HEK293 (cell line): ENCODE data around the gene TMEM212.

Experiments
- BCL6B ChIP-seq: fragments of 450-650 bp; formaldehyde crosslinking; IDR thresholded peaks from 2 replicates; pipeline ENCODE4 v1.5.1; 2017; ENCODE audit warnings: missing biosample characterization, missing genetic modification characterization
- KLF9 ChIP-seq: fragments of 450-650 bp; formaldehyde crosslinking; IDR thresholded peaks from 2 replicates; pipeline ENCODE4 v1.5.1; 2016; ENCODE audit warnings: missing biosample characterization, missing genetic modification characterization, low read depth
- OSR2 ChIP-seq: fragments of 450-650 bp; formaldehyde crosslinking; IDR thresholded peaks from 2 replicates; pipeline ENCODE4 v1.5.1; 2016; ENCODE audit warnings: missing biosample characterization, missing genetic modification characterization
- OVOL3 ChIP-seq: fragments of 450-650 bp; formaldehyde crosslinking; IDR thresholded peaks from 2 replicates; pipeline ENCODE4 v1.5.1; 2016; ENCODE audit warnings: missing biosample characterization, missing genetic modification characterization
- PRDM1 ChIP-seq: fragments of 450-650 bp; formaldehyde crosslinking; IDR thresholded peaks from 2 replicates; pipeline ENCODE4; 2016; ENCODE audit warnings: missing biosample characterization, missing genetic modification characterization
- PRDM6 ChIP-seq: fragments of 450-650 bp; formaldehyde crosslinking; IDR thresholded peaks from 2 replicates; pipeline ENCODE4 v1.5.1; 2017; ENCODE audit warnings: missing biosample characterization, missing genetic modification characterization
- REPIN1 ChIP-seq: fragments of 450-650 bp; formaldehyde crosslinking; IDR thresholded peaks from 2 replicates; pipeline ENCODE4 v1.5.1; 2017; ENCODE audit warnings: missing biosample characterization, missing genetic modification characterization, low read depth
- REST ChIP-seq: fragments of 450-650 bp; formaldehyde crosslinking; IDR thresholded peaks from 2 replicates; pipeline ENCODE4 v1.5.1; 2016; ENCODE audit warnings: missing biosample characterization, missing genetic modification characterization
- TCF7L2 ChIP-seq: IDR thresholded peaks from 2 replicates; pipeline ENCODE4 v1.6.1; 2011; ENCODE audit warnings: low read depth, mild to moderate bottlenecking, inconsistent platforms, low read length, moderate library complexity, borderline replicate concordance
- ZBTB7A ChIP-seq: fragments of 450-650 bp; formaldehyde crosslinking; IDR thresholded peaks from 2 replicates; pipeline ENCODE4 v1.5.1; 2016; ENCODE audit warnings: low read depth, missing biosample characterization, missing genetic modification characterization
- ZEB2 ChIP-seq: fragments of 450-650 bp; formaldehyde crosslinking; IDR thresholded peaks from 2 replicates; pipeline ENCODE4 v1.5.1; 2016; ENCODE audit warnings: missing biosample characterization, missing genetic modification characterization
- ZFP69B ChIP-seq: fragments of 450-650 bp; formaldehyde crosslinking; IDR thresholded peaks from 2 replicates; pipeline ENCODE4 v1.5.1; 2016; ENCODE audit warnings: missing biosample characterization, missing genetic modification characterization
- ZIC2 ChIP-seq: fragments of 450-650 bp; formaldehyde crosslinking; IDR thresholded peaks from 2 replicates; pipeline ENCODE4 v1.5.1; 2016; ENCODE audit warnings: missing biosample characterization, missing genetic modification characterization
- ZNF140 ChIP-seq: fragments of 450-650 bp; formaldehyde crosslinking; IDR thresholded peaks from 2 replicates; pipeline ENCODE4 v1.5.1; 2016; ENCODE audit warnings: missing biosample characterization, missing genetic modification characterization
- ZNF157 ChIP-seq: fragments of 450-650 bp; formaldehyde crosslinking; IDR thresholded peaks from 2 replicates; pipeline ENCODE4 v1.5.1; 2016; ENCODE audit warnings: missing biosample characterization, missing genetic modification characterization
- ZNF16 ChIP-seq: fragments of 450-650 bp; formaldehyde crosslinking; IDR thresholded peaks from 2 replicates; pipeline ENCODE4 v1.5.1; 2016; ENCODE audit warnings: low read depth, missing biosample characterization, missing genetic modification characterization
- ZNF19 ChIP-seq: fragments of 450-650 bp; formaldehyde crosslinking; IDR thresholded peaks from 2 replicates; pipeline ENCODE4; 2016; ENCODE audit warnings: missing biosample characterization, missing genetic modification characterization, low read depth
- ZNF202 ChIP-seq: fragments of 450-650 bp; formaldehyde crosslinking; IDR thresholded peaks from 2 replicates; pipeline ENCODE4 v1.5.1; 2016; ENCODE audit warnings: missing biosample characterization, missing genetic modification characterization, borderline replicate concordance
- ZNF223 ChIP-seq: fragments of 450-650 bp; formaldehyde crosslinking; IDR thresholded peaks from 2 replicates; pipeline ENCODE4 v1.5.1; 2016; ENCODE audit warnings: missing biosample characterization, missing genetic modification characterization
- ZNF23 ChIP-seq: fragments of 450-650 bp; formaldehyde crosslinking; IDR thresholded peaks from 2 replicates; pipeline ENCODE4 v1.5.1; 2016; ENCODE audit warnings: missing biosample characterization, missing genetic modification characterization, borderline replicate concordance
- ZNF280C ChIP-seq: fragments of 450-650 bp; formaldehyde crosslinking; IDR thresholded peaks from 2 replicates; pipeline ENCODE4 v1.5.1; 2016; ENCODE audit warnings: missing biosample characterization, missing genetic modification characterization
- ZNF354C ChIP-seq: fragments of 450-650 bp; formaldehyde crosslinking; IDR thresholded peaks from 2 replicates; pipeline ENCODE4 v1.5.1; 2016; ENCODE audit warnings: missing biosample characterization, missing genetic modification characterization, low read depth, borderline replicate concordance
- ZNF404 ChIP-seq: fragments of 450-650 bp; formaldehyde crosslinking; IDR thresholded peaks from 2 replicates; pipeline ENCODE4 v1.5.1; 2017; ENCODE audit warnings: missing biosample characterization, missing genetic modification characterization
- ZNF449 ChIP-seq: fragments of 450-650 bp; formaldehyde crosslinking; IDR thresholded peaks from 2 replicates; pipeline ENCODE4 v1.5.1; 2017; ENCODE audit warnings: missing biosample characterization, mild to moderate bottlenecking, missing genetic modification characterization, moderate library complexity
- ZNF548 ChIP-seq: fragments of 450-650 bp; formaldehyde crosslinking; IDR thresholded peaks from 2 replicates; pipeline ENCODE4 v1.5.1; 2016; ENCODE audit warnings: missing biosample characterization, missing genetic modification characterization
- ZNF558 ChIP-seq: fragments of 450-650 bp; formaldehyde crosslinking; IDR thresholded peaks from 2 replicates; pipeline ENCODE4 v1.5.1; 2016; ENCODE audit warnings: missing biosample characterization, missing genetic modification characterization
- ZNF571 ChIP-seq: fragments of 450-650 bp; formaldehyde crosslinking; IDR thresholded peaks from 2 replicates; pipeline ENCODE4 v1.5.0; 2017; ENCODE audit warnings: missing biosample characterization, missing genetic modification characterization
- ZNF585B ChIP-seq: fragments of 450-650 bp; formaldehyde crosslinking; IDR thresholded peaks from 2 replicates; pipeline ENCODE4 v1.5.1; 2016; ENCODE audit warnings: missing biosample characterization, missing genetic modification characterization
- ZNF624 ChIP-seq: fragments of 450-650 bp; formaldehyde crosslinking; IDR thresholded peaks from 2 replicates; pipeline ENCODE4 v1.5.1; 2017; ENCODE audit warnings: missing biosample characterization, missing genetic modification characterization
- ZNF660 ChIP-seq: fragments of 450-650 bp; IDR thresholded peaks from 2 replicates; pipeline ENCODE4 v1.5.1; 2018; ENCODE audit warnings: missing biosample characterization, mild to moderate bottlenecking, missing genetic modification characterization
- ZNF777 ChIP-seq: fragments of 450-650 bp; formaldehyde crosslinking; IDR thresholded peaks from 2 replicates; pipeline ENCODE4 v1.5.1; 2017; ENCODE audit warnings: missing biosample characterization, missing genetic modification characterization, borderline replicate concordance

The TMEM212 gene

GRCh38 chr3:171898192-171898591, 55.0 kb downstream of the TMEM212 start (continued):
- TF ChIP-seq ZNF777 (tag by site-specific recombination) (no peak), ZBTB7A (no peak), ZNF157 (tag by site-specific recombination) (no peak), ZNF571 (tag by site-specific recombination) (no peak), ZNF140 (tag by site-specific recombination) (no peak), ZNF223 (tag by site-specific recombination) (no peak), ZEB2 (tag by site-specific recombination) (peak; percentile 43; the same call in 1 of the 2 replicates), ZIC2 (tag by site-specific recombination) (no peak), ZNF16 (tag by site-specific recombination) (no peak), KLF9 (tag by site-specific recombination) (no peak), ZNF404 (no peak), ZNF280C (tag by site-specific recombination) (no peak), ZNF19 (no peak), ZFP69B (tag by site-specific recombination) (no peak), REST (tag by site-specific recombination) (no peak), ZNF548 (tag by site-specific recombination) (no peak), ZNF354C (tag by site-specific recombination) (no peak), OVOL3 (tag by site-specific recombination) (no peak), BCL6B (tag by site-specific recombination) (0 out of 2 replicates have a peak, but pooled peaks have one; percentile 27), PRDM1 (tag by site-specific recombination) (no peak), ZNF202 (tag by site-specific recombination) (no peak), OSR2 (peak; percentile 67; the same call in 1 of the 2 replicates), ZNF558 (no peak), ZNF624 (tag by site-specific recombination) (no peak), ZNF449 (tag by site-specific recombination) (no peak), ZNF660 (tag by site-specific recombination) (no peak), ZNF23 (tag by site-specific recombination) (no peak), ZNF585B (tag by site-specific recombination) (no peak), PRDM6 (tag by site-specific recombination) (peak; percentile 69), TCF7L2 (no peak), REPIN1 (tag by site-specific recombination) (no peak)
